Glomerular endothelial cell (primary cell): ENCODE results near the gene ME1. TPM values are rescaled to one million over a fixed set of nuclear protein-coding genes. Genes with fewer than 3 reads are reported as not detected.
"Not testable (repeated sequence)": the region's sequence is repeated elsewhere in the genome, so short reads cannot be mapped to it uniquely, and the experiment has no call there.

ENCODE experiments used
- DNase-seq: peaks from one replicate; pipeline ENCODE4 v3.0.0-alpha.2; 2011; ENCODE audit warnings: low read depth, low spot score; ENCODE audit errors: extremely low read depth
- total RNA-seq: library from RNA; depleted of rRNA; stranded (reverse); fragments of >200 nt; gene quantifications from 2 replicates; pipeline ENCODE4 v1.2.3, GENCODE V29; 2015

ME1 gene
- 13.8 and 19.8 TPM in 2 replicates for total RNA-seq

DNA sequence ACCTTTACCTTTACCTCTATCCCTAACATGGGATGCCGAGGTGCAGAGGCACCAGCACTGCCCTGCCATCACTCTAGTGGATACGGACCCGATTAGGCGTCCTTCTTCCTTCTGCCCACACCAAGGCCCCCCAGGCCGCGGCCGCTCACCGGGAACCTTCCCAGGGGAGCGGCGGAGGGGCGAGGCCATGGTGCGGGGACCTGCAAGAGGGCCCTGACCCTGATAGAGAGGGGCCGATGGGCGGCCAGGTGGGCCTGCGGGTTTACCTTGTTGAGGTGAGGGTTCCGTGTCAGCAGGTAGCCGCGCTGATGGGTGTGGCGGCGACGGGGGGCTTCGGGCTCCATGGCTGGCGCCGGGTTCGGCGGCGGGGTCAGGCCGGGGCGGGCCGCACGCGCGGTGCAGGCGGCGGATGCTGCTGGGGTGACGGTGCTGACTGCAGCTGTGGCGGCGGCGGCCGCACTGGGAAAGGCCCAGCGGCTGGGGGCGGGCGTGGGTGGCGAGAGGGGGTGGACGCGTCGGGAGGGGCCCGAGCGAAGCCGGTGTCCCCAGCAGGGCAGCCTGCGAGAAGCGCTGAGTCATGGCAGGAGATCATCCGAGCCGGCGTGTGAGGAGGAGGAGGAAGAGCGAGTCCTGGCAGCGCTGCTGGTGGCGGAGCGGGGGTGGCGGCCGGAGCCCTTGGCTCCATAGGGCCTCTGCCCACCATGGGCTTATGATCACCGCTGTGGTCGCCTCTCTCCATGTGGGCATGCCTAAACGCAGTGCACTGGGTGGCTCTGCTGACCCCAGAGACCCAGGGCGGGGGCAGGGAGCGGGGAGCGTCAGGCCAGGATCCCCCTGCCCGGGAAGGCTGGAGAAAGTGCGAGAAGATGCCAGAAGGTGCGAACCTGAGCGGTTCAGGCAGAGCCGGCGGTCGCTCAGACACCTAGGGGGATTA lies at the start of gene ME1:
TSS of gene ME1 (minus strand) at position 441 of the 934 bp plus-strand sequence. CDS start at position 344, 97 bp downstream.
- DNase-seq, result no peak

DNA sequence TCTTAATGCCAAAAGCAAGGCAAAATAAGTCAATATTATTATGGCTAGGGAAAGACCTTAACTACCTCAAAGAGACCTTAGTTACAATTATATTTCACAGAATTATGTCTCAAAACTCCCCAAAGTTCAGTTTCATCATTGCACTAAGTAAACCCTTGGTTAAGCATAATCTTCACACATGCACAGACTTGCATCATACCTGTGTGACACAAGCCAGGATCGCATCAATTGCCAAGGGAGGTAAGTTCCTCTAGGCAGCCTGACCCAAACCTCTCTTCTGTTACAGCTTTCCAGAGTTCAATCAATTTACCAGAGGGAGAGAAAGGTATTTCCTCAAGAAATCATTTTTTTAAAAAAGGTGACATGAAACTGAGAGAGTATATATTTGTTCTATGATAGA lies 49.6 kb upstream of the ME1 start:
- no peak for DNase-seq

DNA sequence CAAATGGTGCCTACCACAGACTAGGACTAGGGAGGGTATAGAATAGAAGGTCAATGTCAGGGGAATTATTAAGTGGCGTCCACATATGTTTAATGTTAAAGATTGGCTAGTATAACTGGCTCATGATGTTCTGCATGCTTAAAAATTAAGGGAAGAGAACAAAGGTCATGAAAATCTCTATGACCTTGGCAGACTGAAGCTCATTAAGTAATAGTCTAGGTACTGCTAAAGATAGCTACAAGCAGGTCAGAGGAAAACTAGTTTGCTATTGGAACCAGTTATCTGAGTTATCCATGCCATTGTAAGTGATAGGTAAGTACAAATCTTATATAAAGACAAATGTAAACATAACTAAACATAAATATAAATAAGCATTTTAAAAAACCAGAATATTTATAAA lies 48.5 kb upstream of the ME1 start:
- no peak for DNase-seq

DNA sequence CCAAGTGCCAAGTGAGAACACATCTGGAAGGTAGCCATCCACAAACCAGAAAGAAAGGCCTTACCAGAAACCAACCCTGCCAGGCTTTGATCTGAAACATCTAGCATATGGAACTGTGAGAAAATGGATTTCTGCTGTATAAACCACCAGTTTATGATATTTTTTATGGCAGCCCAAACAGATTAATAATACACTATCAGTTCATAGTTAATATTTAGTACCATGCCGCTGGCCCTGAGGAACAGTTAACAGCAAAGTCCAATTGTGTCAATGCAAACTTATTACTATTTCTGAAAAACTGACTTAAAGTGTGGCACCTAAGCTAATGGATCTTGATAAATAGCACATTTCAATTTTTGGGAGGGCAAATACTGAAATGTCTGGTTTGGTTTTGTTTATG lies 46.1 kb upstream of the ME1 start:
- no peak for DNase-seq

DNA sequence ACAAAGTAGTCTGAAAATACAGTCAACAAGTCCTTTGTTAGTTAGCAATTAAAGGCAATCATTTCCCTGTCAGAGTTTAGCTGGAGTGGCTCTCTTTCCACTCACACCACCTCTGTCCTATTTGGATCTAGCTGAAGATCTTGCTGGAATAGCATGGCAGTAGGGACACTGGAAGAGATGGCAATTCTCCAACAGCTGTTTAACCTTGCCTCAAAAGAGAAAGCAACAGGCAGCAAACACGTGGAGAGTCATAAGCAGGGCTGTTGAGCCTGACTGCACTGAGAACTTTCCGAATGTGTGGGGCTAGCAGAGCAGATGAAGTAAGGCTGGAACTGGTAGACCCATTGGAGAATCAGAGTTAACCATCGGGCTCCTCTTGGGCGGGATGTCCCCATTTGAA lies 43.5 kb upstream of the ME1 start:
- DNase-seq, result no peak

DNA sequence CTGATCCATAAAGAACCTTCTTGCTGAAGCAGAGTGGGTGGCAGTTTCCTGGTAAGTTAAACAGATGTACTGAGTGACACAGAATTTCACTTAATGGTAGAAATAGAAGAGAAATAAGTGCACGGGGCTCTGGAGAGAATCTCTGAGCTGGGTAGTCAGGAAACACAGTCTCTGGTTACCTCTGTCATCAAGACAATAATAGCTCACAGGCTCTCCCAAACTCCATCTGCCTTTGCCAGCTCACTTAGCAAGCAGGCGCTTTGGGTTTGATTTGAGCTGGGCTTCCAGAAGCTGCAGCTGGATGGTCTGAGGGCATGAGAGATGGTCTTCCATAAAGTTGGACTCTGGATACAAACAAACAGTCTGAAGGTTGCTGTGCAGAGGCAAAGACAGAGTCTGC lies 41.9 kb upstream of the ME1 start:
- no peak for DNase-seq

DNA sequence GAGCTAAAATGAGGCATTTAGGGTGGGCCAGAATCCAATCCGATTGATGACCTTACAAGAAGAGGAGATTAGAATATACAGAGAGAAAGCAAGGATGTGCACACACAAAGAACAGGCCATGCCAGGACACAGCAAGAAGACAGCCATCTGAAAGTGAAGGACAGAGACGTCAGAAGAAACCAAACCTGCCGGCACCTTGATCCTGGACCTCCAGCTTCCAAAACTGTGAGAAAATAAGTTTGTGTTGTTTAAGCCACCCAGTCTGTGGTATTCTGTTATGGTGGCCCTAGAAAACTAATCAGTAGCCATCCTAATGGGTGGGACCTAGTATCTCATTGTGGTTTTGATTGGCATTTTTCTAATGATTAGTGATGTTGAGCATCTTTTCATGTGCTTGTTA lies 39.7 kb upstream of the ME1 start:
- no peak for DNase-seq

DNA sequence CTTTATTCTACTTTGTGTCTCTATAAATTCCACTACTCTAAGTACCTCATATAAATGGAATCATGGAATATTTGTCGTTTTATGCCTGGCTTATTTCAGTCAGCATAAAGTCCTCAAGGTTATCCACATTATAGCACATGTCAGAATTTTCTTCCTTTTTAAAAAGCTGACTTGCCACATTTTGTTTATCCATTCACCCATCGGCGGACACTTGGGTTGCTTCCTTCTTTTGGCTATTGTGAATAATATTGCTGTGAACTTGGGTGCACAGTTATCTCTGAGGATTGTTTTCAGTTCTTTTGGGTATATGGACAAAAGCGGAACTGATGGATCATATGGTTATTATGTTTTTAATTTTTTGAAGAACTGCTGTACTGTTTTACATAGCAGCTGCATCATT lies 39.1 kb upstream of the ME1 start:
- DNase-seq, result no peak

DNA sequence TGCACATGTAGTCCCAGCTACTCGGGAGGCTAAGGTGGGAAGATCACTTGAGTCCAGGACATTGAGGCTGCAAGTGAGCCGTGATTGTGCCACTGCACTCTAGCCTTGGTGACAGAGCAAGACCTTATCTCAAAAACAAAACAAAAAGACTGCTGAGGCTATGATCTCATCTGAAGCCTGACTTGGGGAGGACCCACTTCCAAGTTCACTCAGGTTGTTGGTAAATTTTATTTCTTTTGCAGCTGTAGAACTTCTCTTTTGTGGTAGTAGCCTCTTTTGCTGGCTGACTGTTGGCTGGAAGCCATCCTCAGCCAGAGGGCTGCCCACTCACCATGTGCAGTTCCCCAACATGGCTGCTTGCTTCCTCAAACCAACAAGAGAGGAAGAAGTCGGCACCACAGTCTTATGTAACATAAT lies 36.8 kb upstream of the ME1 start:
- DNase-seq, result no peak

DNA sequence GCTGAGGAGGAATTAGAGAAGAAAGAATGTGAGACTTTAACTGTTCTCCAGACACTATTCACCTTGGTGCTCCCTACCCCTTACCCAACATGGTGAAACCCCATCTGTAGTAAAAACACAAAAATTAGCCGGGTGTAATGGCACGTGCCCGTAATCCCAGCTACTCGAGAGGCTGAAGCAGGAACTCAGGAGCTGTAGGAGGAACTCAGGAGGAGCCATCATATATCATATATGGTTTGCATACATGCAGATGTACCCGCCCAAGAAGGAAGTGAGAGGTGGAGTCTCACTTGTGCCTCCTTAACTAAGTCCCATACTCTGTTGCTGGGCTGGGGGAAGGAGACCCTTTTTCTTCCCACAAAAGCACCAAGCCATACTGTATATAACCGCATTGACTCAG lies 35.5 kb upstream of the ME1 start:
- DNase-seq, result no peak

DNA sequence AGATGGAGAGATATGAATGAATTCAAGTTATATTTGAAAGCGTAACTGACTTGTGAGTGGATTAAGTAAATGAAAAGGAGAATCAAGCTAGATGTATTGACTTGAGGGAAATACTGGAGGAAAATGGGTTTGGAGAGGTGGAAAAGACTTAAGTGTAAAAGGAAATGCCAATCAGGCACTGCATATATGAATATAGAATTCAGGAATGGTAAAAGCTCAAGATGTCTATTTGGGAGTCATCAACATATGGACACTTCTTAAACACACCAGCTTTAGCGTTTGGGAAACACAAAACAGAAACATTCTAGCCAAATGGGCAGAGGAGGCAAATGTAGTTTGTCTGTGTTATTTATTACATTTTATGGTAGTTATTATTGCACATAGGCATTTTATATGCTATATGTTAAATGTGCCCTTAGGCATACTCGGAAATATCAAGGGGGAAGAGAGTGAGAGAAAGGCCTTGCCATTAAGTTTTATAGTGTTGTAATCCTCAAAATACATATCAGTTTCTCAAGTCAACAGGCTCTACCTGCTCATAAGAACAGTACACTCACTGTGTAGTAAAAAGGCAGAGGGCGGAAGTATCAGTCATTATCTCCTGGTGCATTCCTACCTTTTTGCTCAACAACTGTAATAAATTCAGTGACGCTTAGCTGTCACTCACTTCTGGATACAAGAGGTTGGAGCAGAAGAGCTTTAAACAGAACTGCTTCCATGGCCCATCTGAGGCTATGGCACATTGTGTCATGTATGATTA lies 33.7 kb upstream of the ME1 start:
- no peak for DNase-seq

DNA sequence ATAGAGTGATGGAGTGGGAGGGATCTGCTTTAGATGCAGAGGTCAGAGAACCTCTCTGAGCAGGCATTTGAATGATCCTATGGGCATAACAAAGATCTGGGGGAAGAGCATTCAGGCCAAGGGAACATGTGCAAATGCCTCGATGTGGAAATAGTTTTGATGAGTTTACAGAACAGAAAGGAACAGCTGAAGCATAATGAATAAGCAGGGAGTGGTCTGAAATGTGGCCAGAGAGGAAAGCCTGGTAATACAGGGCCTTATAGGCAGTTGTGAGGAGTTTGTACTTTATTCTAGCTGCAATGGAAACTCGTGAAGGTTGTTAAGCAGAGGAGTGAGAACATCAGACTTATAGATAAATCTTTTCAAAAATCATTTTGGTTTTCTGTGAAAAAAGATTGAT lies 33.0 kb upstream of the ME1 start:
- DNase-seq, result no peak

DNA sequence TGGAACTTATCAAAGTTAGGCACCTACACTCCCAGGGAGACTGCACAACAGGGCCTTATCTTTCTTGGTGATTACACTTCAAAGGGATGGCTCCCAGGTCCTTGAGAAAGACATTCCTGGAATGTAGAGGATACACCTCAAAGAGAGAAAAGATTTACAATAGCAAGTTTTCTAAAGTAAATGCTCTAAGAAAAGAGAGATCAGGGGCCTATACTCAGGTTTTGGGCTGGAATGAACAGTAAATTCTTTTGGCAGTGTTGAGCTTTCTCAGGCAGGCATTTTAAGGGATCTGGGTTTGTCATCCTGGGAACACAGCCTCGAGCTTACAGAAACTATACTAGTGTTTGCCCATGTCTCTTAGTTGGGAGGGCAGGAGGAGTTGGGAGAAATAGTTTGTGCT lies 31.7 kb upstream of the ME1 start:
- no peak for DNase-seq

DNA sequence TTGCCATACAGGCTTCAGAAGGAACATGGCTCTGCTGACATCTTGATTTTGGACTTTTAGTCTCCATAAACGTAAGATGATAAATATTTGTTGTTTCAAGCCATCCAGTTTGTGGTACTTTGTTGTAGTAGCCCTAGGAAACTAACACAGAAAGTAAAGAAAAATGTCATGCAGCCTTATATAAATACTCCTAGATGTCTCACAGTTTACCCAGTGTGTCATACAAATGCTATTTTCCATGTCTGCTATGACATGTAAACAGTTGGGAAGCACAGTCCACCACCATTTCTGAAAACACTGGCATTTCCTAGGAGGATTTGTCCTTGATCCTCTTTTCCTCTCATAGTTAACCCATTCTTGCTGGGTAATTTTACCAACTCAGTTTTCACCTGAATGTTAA lies 30.6 kb upstream of the ME1 start:
- no peak for DNase-seq

DNA sequence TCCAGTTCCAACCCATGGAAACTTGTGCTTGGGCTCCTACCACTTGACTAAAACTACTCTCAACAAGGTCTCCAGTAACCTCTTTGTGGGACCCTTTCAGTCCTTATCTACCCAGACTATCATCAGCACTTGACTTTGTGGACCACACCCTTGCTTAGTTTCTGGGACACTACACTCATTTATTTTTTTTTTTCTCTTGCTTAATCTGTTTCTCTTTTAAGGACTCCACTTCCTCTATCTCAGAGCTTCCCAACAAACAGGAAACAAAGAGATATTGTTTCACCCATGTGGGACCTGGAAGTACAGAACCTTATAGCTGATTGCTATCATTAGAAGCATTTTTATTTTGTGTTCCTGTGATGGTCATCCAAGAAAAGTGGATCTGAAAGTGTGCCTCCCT lies 28.8 kb upstream of the ME1 start:
- DNase-seq, result no peak

DNA sequence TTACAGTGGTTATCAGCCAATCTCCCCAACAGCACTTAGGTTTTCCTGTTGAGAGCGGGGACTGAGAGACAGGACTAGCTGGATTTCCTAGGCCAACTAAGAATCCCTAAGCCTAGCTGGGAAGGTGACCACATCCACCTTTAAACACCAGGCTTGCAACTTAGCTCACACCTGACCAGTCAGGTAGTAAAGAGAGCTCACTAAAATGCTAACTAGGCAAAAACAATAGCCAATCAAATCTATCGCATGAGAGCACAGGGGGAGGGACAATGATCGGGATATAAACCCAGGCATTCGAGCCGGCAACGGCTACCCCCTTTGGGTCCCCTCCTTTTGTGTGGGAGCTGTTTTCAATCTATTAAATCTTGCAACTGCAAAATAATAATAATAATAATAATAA lies 19.2 kb upstream of the ME1 start:
- not testable (repeated sequence) for DNase-seq

DNA sequence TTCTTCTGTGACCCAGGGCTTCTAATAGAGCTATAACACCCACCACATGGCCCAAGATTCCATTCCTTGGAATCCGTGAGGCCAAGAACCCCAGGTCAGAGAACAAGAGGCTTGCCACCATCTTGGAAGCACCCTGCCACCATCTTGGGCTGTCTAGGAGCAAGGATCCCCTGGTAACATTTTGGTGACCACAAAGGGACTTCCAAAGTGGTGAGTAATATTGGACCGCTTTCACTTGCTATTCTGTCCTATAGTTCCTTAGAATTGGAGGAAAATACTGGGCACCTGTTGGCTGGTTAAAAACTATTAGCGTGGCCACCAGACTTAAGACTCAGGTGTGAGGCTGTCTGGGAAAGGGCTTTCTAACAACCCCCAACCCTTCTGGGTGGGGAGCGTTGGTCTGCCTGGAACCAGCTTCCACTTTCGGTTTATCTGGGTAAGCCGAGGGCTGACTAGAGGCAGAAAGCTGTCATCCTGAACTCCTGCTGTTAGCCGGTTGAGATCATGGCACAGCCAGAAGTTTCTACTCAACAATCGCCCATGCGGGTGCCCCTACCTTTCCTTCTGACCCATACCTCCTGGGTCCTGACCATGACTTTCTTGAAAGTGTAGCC lies 13.3 kb upstream of the ME1 start:
- not testable (repeated sequence) for DNase-seq

DNA sequence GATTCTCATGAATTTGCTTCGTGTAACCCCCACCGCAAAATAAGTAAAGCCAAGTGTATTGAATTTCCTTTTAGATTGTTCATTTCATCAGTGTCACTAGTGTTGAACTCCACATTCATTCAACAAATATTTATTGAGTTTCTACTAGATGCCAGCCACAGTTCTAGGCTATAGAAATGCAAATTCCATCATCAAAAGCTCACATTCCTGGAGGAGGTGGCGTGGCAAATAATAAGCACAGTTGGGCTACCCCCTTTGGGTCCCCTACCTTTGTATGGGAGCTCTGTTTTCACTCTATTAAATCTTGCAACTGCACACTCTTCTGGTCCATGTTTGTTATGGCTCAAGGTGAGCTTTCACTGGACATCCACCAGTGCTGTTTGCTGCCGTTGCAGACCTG lies 12.7 kb upstream of the ME1 start:
- DNase-seq, result no peak

DNA sequence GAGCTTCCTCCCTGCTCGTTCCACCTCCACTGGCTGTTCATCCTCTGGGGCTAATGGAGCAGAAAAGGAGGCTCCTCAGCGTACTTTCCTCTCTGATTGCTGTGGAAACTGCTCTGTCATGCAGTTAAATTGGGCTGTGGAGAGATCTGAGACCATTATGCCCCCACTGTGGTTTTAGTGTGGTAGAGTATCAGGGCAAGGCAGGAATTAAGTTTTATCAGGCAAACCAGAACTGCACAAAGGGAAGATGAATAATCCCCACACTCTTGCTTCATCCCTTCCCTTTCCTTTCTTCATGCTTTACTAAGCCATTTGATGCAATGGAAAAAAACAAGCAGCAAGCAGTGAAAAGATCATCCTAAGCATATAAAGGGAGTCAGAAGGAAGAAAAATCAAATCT lies 11.9 kb upstream of the ME1 start:
- DNase-seq, result no peak

DNA sequence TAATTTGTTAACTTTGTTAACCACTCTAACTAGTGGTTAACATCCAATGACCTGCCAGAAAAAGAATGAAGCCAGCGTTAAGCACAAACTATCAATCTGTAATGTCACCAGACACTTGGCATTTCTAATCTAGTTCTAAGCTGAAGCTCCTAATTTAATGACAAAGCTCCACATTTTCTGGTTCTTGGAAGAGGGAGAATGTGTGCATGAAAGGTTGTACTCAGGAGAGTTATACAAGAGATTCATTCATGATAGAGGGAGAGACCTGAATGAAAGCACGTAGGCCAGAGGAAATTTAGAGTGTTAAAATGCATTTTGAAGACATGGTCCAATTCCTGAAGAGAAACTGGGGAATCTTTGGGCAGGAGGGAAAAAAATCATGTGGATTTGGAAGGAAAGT lies 8.3 kb upstream of the ME1 start:
- no peak for DNase-seq

DNA sequence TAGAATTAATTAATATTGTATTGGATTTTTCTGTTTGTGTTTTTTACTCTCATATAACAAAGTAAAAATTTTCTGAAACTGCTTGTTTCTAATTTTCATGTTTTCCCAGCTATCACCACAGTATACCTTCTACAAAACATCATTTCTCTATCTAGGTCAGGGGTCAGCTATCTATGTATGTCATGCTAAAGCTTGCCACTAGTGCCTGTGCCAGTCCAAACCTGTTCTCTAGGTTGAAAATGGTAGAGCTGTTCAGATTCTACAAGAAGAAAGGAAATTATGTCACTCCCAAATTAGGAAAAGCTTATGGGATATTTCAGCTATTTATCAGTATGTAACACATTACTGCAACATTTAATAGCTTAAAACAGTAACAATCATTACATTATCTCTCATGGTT lies 5.8 kb upstream of the ME1 start:
- DNase-seq, result no peak

DNA sequence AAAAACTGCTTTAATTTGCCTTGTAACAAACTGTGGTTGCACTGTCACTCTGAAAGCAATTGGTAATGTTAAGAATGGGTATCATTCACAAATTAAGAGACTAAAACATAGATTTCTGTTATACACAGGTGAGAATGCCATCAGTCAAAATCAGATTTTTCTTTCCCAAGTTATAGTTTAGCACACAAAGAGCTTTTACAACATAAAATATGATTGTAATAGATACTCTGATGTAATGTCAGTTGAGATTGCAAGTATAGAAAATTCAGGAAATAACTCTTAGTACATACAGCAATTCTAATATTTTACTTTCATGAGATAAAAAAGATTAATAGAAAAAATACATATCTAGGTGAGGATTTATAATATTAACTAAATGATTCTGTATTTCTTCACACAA lies 2.3 kb upstream of the ME1 start:
- DNase-seq, result no peak
